Keratinocyte (primary cell): ENCODE measurements around the gene RABGEF1. TPM values are rescaled to one million over a fixed set of nuclear protein-coding genes. Genes with fewer than 3 reads are reported as not detected.

ENCODE experiments used
- DNase-seq: peaks from one replicate; pipeline ENCODE4 v3.0.0-alpha.2; 2011; ENCODE audit warnings: low read depth, missing footprints, low spot score
- FAIRE-seq: peaks from 2 replicates; lab custom pipeline; 2011; peaks lifted over from hg19 to GRCh38; lab: Jason Lieb, UNC
- H2AFZ ChIP-seq: 2 replicates; pipeline ENCODE4 v1.6.0; 2012; ENCODE audit warnings: low read length, control low read depth, inconsistent platforms; ENCODE audit not compliant: control insufficient read depth
- H3K27ac ChIP-seq: 2 replicates; pipeline ENCODE4 v1.5.1; 2011; ENCODE audit warnings: low read length; ENCODE audit not compliant: control insufficient read depth, insufficient read depth
- H3K27me3 ChIP-seq: 3 replicates; pipeline ENCODE4 v1.6.0; 2011; ENCODE audit warnings: low read length; ENCODE audit not compliant: control insufficient read depth, insufficient read depth; ENCODE audit errors: extremely low read depth
- H3K36me3 ChIP-seq, 2 experiments: 2 replicates in 1 of 2; 3 replicates in 1 of 2; pipeline ENCODE4 v1.5.1; 2011; ENCODE audit warnings: low read length in 2 of 2, mild to moderate bottlenecking in 1 of 2; ENCODE audit not compliant: control insufficient read depth in 2 of 2, insufficient read depth in 2 of 2; ENCODE audit errors: extremely low read depth in 1 of 2
- H3K4me1 ChIP-seq: 3 replicates; pipeline ENCODE4 v1.5.1; 2011; ENCODE audit warnings: low read length; ENCODE audit not compliant: control insufficient read depth, insufficient read depth; ENCODE audit errors: extremely low read depth
- H3K4me2 ChIP-seq: 3 replicates; pipeline ENCODE4 v1.6.0; 2011; ENCODE audit warnings: low read depth, low read length; ENCODE audit not compliant: control insufficient read depth, insufficient read depth; ENCODE audit errors: extremely low read depth
- H3K4me3 ChIP-seq, 3 experiments: fragments of 200-600 bp in 1 of 3; sonication (generic) in 1 of 3; 2 replicates in 2 of 3; 3 replicates in 1 of 3; pipeline ENCODE4 v1.5.1; 2011 to 2016; ENCODE audit warnings: low read length in 3 of 3, mild to moderate bottlenecking in 3 of 3, control low read depth in 2 of 3, inconsistent platforms in 1 of 3, low read depth in 1 of 3, mixed read lengths in 1 of 3, mixed run types in 1 of 3, moderate library complexity in 1 of 3; ENCODE audit not compliant: control insufficient read depth in 2 of 3, insufficient read depth in 2 of 3; ENCODE audit errors: extremely low read depth in 1 of 3
- H3K79me2 ChIP-seq: 2 replicates; pipeline ENCODE4 v1.6.0; 2012; ENCODE audit warnings: low read length; ENCODE audit not compliant: control insufficient read depth, insufficient read depth
- H3K9ac ChIP-seq: 3 replicates; pipeline ENCODE4 v1.6.0; 2011; ENCODE audit warnings: low read length; ENCODE audit not compliant: control insufficient read depth, insufficient read depth; ENCODE audit errors: extremely low read depth
- H3K9me1 ChIP-seq: 3 replicates; pipeline ENCODE4 v1.6.0; 2011; ENCODE audit warnings: low read length; ENCODE audit not compliant: control insufficient read depth, insufficient read depth; ENCODE audit errors: extremely low read depth
- H3K9me3 ChIP-seq: 2 replicates; pipeline ENCODE4 v1.5.1; 2012; ENCODE audit warnings: low read depth, low read length; ENCODE audit not compliant: control insufficient read depth
- H4K20me1 ChIP-seq: 3 replicates; pipeline ENCODE4 v1.6.0; 2011; ENCODE audit warnings: low read length; ENCODE audit not compliant: control insufficient read depth, insufficient read depth; ENCODE audit errors: extremely low read depth
- EZH2 ChIP-seq: IDR thresholded peaks from one replicate; pipeline ENCODE4 v1.6.1; 2012; ENCODE audit warnings: inconsistent platforms, mild to moderate bottlenecking, low read length, moderate library complexity
- dilution Hi-C: fragments of 300-500 bp; cut with MboI; formaldehyde crosslinking; loops from one replicate; pipeline ENCODE4 v1.7.0; 2020; ENCODE audit warnings: low sequenced_read_pairs; ENCODE audit not compliant: extremely low pct_ligation_motif_present
- polyA plus RNA-seq, 5 experiments: library from polyadenylated mRNA; depleted of rRNA in 3 of 5; stranded (reverse) in 3 of 5; stranded (forward) in 1 of 5; unstranded in 1 of 5; fragments of >200 nt; gene quantifications; 1 replicate in 1 of 5; 2 replicates in 3 of 5; 3 replicates in 1 of 5; pipeline versions ENCODE4 v1.2.1 to v1.2.3, GENCODE V29; 2011 to 2012; ENCODE audit warnings: missing spikeins in 2 of 5, low read depth in 1 of 5, low replicate concordance in 1 of 5
- TF ChIP-seq, protein P1 (sequence below), 3 experiments: IDR thresholded peaks in 1 of 3; conservative IDR thresholded peaks in 1 of 3; optimal IDR thresholded peaks in 1 of 3; 2 replicates in 2 of 3; 3 replicates in 1 of 3; pipeline versions ENCODE3 to v1.5.1; 2011; ENCODE audit warnings: low read length in 3 of 3, mild to moderate bottlenecking in 3 of 3, moderate library complexity in 2 of 3, control low read depth in 1 of 3, inconsistent platforms in 1 of 3; ENCODE audit not compliant: insufficient read depth in 2 of 3; ENCODE audit errors: extremely low read depth in 1 of 3

RABGEF1 gene
- polyA plus RNA-seq, 1 donor (not counting 4 experiments of a cell fraction or from before 2014, with no cell fraction given): 58.2 TPM

- DNase-seq: no peak
Measured at GRCh38 chr7:66737667-66738066, 2.9 kb upstream of the RABGEF1 start.

DNA sequence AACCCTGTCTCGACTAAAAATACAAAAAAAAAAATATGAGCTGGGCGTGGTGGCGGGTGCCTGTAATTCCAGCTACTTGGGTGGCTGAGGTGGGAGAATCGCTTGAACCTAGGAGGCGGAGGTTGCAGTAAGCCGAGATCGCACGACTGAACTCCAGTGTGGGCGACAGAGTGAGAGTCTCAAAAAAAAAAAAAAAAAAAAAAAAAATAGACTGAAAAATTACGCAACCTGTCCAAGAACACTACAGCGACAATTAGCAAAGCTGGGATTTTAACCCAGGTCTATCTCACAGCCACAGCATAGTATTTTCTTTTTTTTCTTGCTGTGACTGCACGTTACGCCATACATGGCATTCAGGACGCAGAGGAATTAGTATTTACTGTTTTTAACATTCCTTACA is 1.1 kb upstream of the RABGEF1 start:
- TF ChIP-seq EZH2: no peak
- TF ChIP-seq, protein P1, sequence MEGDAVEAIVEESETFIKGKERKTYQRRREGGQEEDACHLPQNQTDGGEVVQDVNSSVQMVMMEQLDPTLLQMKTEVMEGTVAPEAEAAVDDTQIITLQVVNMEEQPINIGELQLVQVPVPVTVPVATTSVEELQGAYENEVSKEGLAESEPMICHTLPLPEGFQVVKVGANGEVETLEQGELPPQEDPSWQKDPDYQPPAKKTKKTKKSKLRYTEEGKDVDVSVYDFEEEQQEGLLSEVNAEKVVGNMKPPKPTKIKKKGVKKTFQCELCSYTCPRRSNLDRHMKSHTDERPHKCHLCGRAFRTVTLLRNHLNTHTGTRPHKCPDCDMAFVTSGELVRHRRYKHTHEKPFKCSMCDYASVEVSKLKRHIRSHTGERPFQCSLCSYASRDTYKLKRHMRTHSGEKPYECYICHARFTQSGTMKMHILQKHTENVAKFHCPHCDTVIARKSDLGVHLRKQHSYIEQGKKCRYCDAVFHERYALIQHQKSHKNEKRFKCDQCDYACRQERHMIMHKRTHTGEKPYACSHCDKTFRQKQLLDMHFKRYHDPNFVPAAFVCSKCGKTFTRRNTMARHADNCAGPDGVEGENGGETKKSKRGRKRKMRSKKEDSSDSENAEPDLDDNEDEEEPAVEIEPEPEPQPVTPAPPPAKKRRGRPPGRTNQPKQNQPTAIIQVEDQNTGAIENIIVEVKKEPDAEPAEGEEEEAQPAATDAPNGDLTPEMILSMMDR (optimal IDR thresholded peaks at IDR 0.05 in 1 of 3, IDR thresholded peaks at IDR 0.05 in 1 of 3, conservative IDR thresholded peaks at IDR 0.05 in 1 of 3; ENCODE audit: extremely low read depth in 1 of 3, insufficient read depth in 2 of 3, low read length in 3 of 3): no peak
- peaks cover 12% of the 10 kb centered on the region for H3K4me1 ChIP-seq
- H3K9ac ChIP-seq: peak overlapping the region; percentile 91
- H3K36me3 ChIP-seq: peaks cover 2 to 12% of the 10 kb centered on the region in 2 experiments
- H3K27ac ChIP-seq: peak overlapping the region; percentile 87
- no peak overlapping the region for H2AFZ ChIP-seq
- dilution Hi-C loops: no loop called here
- H3K4me3 ChIP-seq: peak overlapping the region; percentile 82 to 97 (median 85)
- no peaks in the 10 kb centered on the region for H3K9me3 ChIP-seq
- peak overlapping the region; percentile 89 for H3K4me2 ChIP-seq
- H3K9me1 ChIP-seq: no peaks in the 10 kb centered on the region
- no peak for FAIRE-seq
- no peaks in the 10 kb centered on the region for H3K27me3 ChIP-seq
- peaks cover 53% of the 10 kb centered on the region for H3K79me2 ChIP-seq
- no peak for DNase-seq
- H4K20me1 ChIP-seq: no peaks in the 10 kb centered on the region

More at GRCh38 chr7:66737667-66738066, 2.9 kb upstream of the RABGEF1 start:
- H3K9ac ChIP-seq: no peak overlapping the region
- H3K4me1 ChIP-seq: peaks cover 9% of the 10 kb centered on the region
- H3K9me1 ChIP-seq: no peaks in the 10 kb centered on the region
- peaks cover 37% of the 10 kb centered on the region for H3K79me2 ChIP-seq
- H3K27ac ChIP-seq: no peak overlapping the region
- dilution Hi-C loops: no loop called here
- no peaks in the 10 kb centered on the region for H3K27me3 ChIP-seq
- H3K9me3 ChIP-seq: no peaks in the 10 kb centered on the region
- FAIRE-seq: no peak
- H3K36me3 ChIP-seq: peaks cover 2 to 11% of the 10 kb centered on the region in 2 experiments
- no peak overlapping the region for H3K4me3 ChIP-seq
- no peak for TF ChIP-seq EZH2
- no peak overlapping the region for H2AFZ ChIP-seq
- H4K20me1 ChIP-seq: no peaks in the 10 kb centered on the region
- H3K4me2 ChIP-seq: no peak overlapping the region

DNA sequence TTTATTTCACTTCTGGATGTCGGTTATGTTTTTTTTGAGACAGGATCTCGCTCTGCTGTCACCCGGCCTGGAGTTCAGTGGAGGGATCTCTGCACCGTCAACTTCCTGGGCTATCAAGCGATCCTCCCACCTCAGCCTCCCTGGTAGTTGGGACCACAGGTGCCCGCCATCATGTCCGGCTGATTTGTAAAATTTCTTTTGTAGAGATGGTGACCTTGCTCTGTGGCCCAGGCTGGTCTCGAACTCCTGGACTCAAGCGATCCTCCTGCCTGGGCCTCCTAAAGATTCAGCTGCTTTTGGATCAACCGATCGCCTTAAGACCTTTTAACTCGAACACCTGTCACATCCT is 606 bp upstream of the RABGEF1 start:
- Histone ChIP-seq H3K9me1 (no peaks in the 10 kb centered on the region), H3K9ac (peak overlapping the region; percentile 91), H2AFZ (peak overlapping the region; percentile 76), H4K20me1 (no peaks in the 10 kb centered on the region), H3K79me2 (peaks cover 57% of the 10 kb centered on the region), H3K4me3 (peak overlapping the region; percentile 82 to 97 (median 85)), H3K4me2 (peak overlapping the region; percentile 89), H3K9me3 (no peaks in the 10 kb centered on the region), H3K36me3 (peaks cover 2 to 15% of the 10 kb centered on the region in 2 experiments), H3K27ac (peak overlapping the region; percentile 87), H3K27me3 (no peaks in the 10 kb centered on the region), H3K4me1 (peaks cover 12% of the 10 kb centered on the region)
- dilution Hi-C loops: no loop called here
- no peak for FAIRE-seq
- TF ChIP-seq EZH2: no peak
- TF ChIP-seq, protein P1 (optimal IDR thresholded peaks at IDR 0.05 in 1 of 3, IDR thresholded peaks at IDR 0.05 in 1 of 3, conservative IDR thresholded peaks at IDR 0.05 in 1 of 3; ENCODE audit: extremely low read depth in 1 of 3, insufficient read depth in 2 of 3, low read length in 3 of 3): no peak
- DNase-seq: no peak
